ENCODE results near the gene ZMYND10. TPM values are rescaled to one million over a fixed set of nuclear protein-coding genes. Genes with fewer than 3 reads are reported as not detected.

Gene ZMYND10
- total and polyA plus RNA-seq, 8 donors = 1.6 to 25.5 (median 17.2) TPM

- Histone ChIP-seq H3K4me3 (no peak overlapping the region), H3K36me3 (peaks cover 0 to 4% of the 10 kb centered on the region in 2 donors), H3K9me3 (no peaks in the 10 kb centered on the region), H3K4me1 (no peaks in the 10 kb centered on the region), H3K27ac (no peak overlapping the region), H3K27me3 (peaks cover 0 to 3% of the 10 kb centered on the region in 2 donors)
- intact Hi-C loops (cut with DNase I) = loop anchor here in 1 of 2 donors (10.0 kb wide), 1 partner anchor 162 kb away; no protein-coding TSS in a partner anchor
- no peak for TF ChIP-seq CTCF (IDR thresholded peaks at IDR 0.05)
- no peak for ATAC-seq
- peak in 1 of 4 donors; percentile 71 for DNase-seq
These were observed 26.8 kb upstream of the ZMYND10 start for GRCh38 chr3:50372349-50372748.

GRCh38 chr3:50371133-50371685, 25.7 kb upstream of the ZMYND10 start:
- H3K4me3 ChIP-seq = no peak overlapping the region
- intact Hi-C loops (cut with DNase I) = loop anchor here in 1 of 2 donors (10.0 kb wide), 1 partner anchor 164 kb away; no protein-coding TSS in a partner anchor
- no peak overlapping the region for H3K27ac ChIP-seq
- peaks cover 0 to 4% of the 10 kb centered on the region in 2 donors for H3K36me3 ChIP-seq
- H3K9me3 ChIP-seq = no peaks in the 10 kb centered on the region
- ATAC-seq = no peak
- DNase-seq = no peak
- H3K27me3 ChIP-seq = peaks cover 0 to 3% of the 10 kb centered on the region in 2 donors
- no peaks in the 10 kb centered on the region for H3K4me1 ChIP-seq
- TF ChIP-seq CTCF (IDR thresholded peaks at IDR 0.05) = no peak

- no peak for TF ChIP-seq CTCF (IDR thresholded peaks at IDR 0.05)
- DNase-seq = peak in 1 of 4 donors; percentile 47
- Histone ChIP-seq H3K4me1 (peaks cover 0 to 4% of the 10 kb centered on the region in 2 donors), H3K9me3 (no peaks in the 10 kb centered on the region), H3K4me3 (no peak overlapping the region), H3K27me3 (peaks cover 0 to 3% of the 10 kb centered on the region in 2 donors), H3K27ac (no peak overlapping the region), H3K36me3 (peaks cover 0 to 4% of the 10 kb centered on the region in 2 donors)
- intact Hi-C loops (cut with DNase I) = loop anchor here in 1 of 2 donors (10.0 kb wide), 1 partner anchor 164 kb away; no protein-coding TSS in a partner anchor
- ATAC-seq = no peak
These were observed 25.1 kb upstream of the ZMYND10 start for GRCh38 chr3:50370594-50370993.

DNA sequence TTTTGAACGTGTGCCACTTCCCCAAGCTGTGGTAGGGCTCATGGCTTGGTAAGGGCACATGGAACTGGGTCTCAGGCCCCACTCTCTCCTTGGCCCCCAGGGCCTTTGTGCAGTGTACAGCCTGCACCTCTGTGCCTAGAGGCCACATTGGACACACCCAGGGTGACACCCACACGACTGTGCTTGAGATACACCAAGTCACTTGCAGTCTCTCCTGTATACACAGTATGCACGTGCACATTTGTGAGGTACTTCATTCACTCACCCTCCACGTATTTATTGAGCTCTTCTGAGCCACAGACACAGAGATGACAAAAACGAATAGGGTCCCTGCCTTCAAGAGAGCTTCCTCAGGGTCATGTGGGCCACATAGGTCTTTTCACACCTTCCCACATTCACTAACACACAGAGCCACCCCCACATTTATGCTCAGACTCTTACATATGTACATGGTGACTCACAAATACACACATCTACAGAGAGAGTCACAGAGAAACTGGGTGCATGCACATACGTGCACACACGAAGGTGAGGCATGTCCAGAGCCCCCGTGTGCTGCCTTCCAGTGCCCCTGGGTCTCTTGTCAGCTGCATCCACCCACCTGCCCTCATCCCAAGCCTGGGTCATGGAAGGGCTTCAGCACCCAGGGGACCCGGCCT, 23.6 kb upstream of the ZMYND10 start:
- H3K36me3 ChIP-seq = peaks cover 0 to 4% of the 10 kb centered on the region in 2 donors
- ATAC-seq (no peak), DNase-seq (no peak)
- TF ChIP-seq CTCF (IDR thresholded peaks at IDR 0.05) = no peak
- H3K27ac ChIP-seq = no peak overlapping the region
- H3K4me1 ChIP-seq = peaks cover 0 to 14% of the 10 kb centered on the region in 2 donors
- H3K4me3 ChIP-seq = no peak overlapping the region
- H3K9me3 ChIP-seq = no peaks in the 10 kb centered on the region
- intact Hi-C loops (cut with DNase I) = no loop called here
- H3K27me3 ChIP-seq = peaks cover 0 to 3% of the 10 kb centered on the region in 2 donors

DNA sequence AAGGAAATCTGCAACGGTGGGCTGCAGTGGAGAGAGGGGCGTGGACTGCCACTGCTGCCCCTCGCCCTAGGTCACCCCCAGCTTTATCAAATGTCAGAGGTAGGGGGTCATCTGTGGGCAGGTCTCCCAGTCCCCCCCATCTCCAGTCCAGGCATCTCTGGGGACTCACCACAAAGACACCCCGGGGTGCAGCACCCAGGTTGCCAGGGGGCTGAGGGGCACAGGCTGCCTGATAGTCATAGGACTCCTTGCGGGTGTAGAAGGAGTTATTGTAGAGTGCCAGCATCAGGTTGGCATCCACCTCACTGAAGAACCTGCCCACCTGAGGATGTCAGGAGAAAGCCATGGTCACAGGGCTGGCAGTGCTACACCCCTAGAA, 20.3 kb upstream of the ZMYND10 start:
- Histone ChIP-seq H3K4me1 (peaks cover 0 to 14% of the 10 kb centered on the region in 2 donors), H3K27ac (no peak overlapping the region), H3K27me3 (peaks cover 0 to 3% of the 10 kb centered on the region in 2 donors), H3K36me3 (peaks cover 0 to 4% of the 10 kb centered on the region in 2 donors), H3K9me3 (no peaks in the 10 kb centered on the region), H3K4me3 (peak overlapping the region in 1 of 2 donors; percentile 48)
- no peak for ATAC-seq
- no peak for TF ChIP-seq CTCF (IDR thresholded peaks at IDR 0.05)
- intact Hi-C loops (cut with DNase I) = no loop called here
- DNase-seq = peak in 1 of 4 donors; percentile 72

Measured in left lung (tissue), 10 donors.